HG02623 (cell line): ENCODE measurements around the gene PTGIR.
"Not testable (repeated sequence)": the region's sequence is repeated elsewhere in the genome, so short reads cannot be mapped to it uniquely, and the experiment has no call there.

ENCODE experiments used
- ATAC-seq: cut with Tn5 transposase; IDR thresholded peaks from one replicate; pipeline ENCODE4 v1.9.1; 2021; ENCODE audit warnings: moderate library complexity; ENCODE audit not compliant: unreplicated experiment

The PTGIR gene

GRCh38 chr19:46639358-46640182 lies 14.7 kb upstream of the PTGIR start:
- no peak for ATAC-seq

GRCh38 chr19:46637224-46637623 lies 12.3 kb upstream of the PTGIR start:
- ATAC-seq, result no peak

DNA sequence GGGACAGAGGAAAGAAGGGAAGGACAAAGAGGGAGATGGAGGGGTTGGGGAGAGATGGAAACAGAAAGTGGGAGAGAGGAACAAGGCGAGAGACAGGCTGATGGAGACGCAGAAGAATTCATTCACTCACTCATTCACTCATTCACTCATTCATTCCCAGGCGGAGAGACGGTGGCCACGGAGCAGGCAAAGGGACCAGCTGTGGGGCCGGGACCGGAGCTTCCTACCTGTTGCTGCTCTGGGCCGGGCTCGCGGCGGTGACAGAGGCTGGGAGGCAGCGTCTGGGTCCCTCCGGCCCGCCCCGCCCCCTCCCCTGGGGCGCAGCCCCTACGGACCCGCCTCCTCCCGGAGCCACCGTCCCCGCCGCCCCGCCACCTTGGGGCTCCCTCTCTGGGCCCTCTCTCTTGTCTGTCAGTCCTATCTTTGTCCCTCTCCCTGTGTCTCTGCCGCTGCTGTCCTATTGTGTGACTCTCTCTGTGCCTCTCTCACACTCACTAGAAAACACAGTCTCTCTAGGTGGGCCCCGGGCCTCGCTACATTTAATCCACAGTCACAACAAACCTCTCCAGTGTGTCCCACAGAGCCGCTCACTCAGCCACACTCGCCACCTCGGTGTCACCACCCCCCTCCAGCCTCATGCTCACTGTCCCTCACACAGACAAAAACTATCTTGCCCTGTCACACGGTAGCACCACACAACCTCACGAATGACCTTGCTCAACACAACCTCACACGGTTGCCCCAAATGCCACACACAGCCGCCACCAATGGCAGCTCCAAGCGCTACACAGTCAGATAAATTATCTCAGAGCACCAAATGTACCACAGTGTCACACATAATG lies 11.3 kb upstream of the PTGIR start, which contains the start of gene GNG8:
TSS of gene GNG8 (minus strand) at position 283 of the 842 bp plus-strand sequence. CDS start 1,520 bp downstream, outside the sequence.
- no peak for ATAC-seq

- no peak for ATAC-seq
These were observed 9.8 kb upstream of the PTGIR start for GRCh38 chr19:46634656-46635218.

DNA sequence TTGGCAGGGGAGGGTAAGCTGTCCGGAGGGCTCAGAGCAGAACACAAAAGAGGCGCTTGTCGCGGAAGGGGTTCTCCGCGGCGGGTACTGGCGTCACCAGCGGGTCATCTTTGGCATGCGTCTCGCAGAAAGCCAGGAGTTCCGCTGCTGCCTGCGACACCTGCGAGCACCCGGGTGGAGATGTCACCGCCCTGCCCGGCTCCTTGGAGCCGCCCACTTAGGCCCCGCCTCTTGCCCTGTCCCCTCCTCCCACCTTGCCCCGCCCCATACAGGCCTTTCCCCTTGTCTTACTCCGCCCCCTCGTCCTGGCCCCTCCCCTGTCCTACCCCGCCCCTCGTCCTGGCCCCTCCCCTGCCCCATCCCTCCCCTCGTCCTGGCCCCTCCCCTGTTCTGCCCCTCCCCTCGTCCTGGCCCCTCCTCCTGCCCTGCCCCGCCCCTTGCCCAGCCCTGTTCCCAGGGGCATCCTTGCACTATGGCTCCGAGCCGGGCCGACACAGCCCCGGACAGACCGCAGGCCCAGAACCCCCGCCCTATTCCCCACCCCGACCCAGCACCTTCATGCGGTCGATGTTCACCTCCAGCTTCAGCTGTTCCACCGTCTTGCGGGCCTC lies 9.3 kb upstream of the PTGIR start:
- no peak for ATAC-seq

GRCh38 chr19:46633130-46633529 lies 8.2 kb upstream of the PTGIR start:
- no peak for ATAC-seq

GRCh38 chr19:46631481-46631880 lies 6.6 kb upstream of the PTGIR start:
- ATAC-seq, result no peak

GRCh38 chr19:46630586-46631205 lies 5.8 kb upstream of the PTGIR start:
- no peak for ATAC-seq

- no peak for ATAC-seq
These were observed 4.7 kb upstream of the PTGIR start for GRCh38 chr19:46629546-46630025.

DNA sequence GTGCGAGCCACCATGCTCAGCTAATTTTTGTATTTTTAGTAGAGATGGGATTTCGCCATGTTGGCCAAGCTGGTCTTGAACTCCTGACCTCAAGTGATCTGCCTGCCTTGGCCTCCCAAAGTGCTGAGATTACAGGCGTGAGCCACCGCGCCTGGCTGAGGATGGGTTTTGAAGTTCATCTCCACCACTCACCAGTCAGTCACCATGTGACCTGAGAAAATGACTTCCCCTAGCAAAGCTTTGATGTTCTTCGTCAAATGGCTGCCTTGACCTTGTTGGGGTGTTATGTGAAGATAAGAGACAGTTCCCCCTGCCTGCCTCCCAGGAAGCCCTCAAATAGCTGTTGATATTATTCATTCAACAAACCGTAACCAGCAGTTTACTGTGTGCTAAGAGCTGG lies 4.1 kb upstream of the PTGIR start:
- ATAC-seq, result not testable (repeated sequence)

DNA sequence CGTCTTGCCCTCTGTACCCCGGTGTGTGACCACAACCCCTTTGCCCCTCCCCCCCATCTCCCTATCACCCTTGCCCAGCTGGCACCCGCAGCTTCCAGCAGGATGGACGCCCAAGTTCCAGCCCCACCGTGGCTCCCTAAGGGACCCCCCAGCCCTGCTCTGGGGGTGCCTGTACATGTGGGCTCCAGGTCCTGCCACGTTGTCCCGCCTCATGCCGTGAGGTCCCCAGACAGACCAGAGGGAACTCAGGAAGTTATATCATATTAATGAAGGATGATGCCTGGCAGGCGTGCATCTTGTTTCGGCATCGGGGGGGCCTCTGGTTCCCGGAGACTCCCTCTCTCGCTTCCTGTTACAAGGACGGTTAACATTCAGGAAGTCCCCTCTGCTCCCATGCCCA lies 1.6 kb upstream of the PTGIR start:
- no peak for ATAC-seq

- ATAC-seq, result no peak
These were observed 842 bp upstream of the PTGIR start for GRCh38 chr19:46625731-46626130.

GRCh38 chr19:46623915-46624502 lies 880 bp downstream of the PTGIR start:
- no peak for ATAC-seq

DNA sequence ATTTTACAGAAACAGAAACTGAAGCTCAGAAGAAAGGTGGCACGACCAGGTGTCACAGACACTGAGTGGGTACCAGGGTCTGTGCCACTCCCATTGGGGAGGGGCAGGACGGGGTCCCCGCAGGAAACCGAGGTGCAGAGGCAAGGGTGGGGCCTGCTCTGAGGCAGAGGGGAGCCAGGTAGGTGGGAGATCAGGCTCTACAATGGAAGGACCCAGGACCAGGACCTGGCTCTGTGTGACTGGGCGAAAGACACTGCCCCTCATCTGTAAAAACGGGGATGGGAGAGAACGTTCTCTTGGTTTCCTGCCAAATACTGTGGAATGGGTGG lies 2.8 kb downstream of the PTGIR start:
- ATAC-seq, result no peak

DNA sequence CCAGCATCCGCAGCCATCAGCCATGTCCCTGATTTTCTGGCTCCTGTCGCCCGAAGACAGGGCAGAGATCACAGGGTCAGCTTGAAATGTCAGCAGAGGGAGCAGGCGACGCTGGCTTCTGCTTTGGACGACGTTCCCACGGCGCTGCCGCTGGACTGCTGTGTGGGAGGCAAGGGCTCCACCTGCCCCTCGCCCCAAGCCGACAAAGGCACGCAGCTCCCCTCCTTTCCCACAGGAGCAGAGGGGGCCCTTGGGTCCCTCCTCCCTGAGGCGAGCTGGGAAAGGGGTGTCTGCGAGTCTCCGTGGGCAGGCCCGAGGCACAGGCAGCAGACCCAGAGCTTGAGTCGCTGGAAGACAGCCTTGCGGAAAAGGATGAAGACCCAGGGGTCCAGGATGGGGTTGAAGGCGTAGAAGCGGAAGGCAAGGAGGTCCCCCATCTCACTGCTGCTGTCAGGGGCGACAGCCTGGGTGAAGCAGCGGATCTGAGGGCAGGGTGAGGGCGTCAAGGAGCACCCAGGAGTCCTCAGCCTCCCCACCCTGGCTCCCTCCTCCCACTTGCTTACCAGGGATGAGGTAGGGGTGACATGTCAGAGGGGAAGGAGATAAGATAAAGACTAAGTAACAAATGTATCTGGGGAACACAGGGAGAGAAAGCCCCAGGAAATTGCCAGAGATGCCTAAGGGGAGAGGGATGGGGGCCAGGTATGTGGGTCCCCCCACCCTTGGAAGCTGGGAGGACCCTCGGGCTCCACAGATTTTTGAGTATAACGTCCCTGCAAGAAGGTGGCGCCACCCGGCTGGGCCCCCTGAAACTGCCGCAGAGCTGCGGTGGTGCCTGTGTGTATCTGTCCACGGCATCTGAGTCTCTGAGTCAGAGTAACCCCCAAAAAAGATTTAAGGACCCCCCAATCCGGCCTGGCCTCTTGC lies 3.4 kb downstream of the PTGIR start:
- ATAC-seq, result no peak

DNA sequence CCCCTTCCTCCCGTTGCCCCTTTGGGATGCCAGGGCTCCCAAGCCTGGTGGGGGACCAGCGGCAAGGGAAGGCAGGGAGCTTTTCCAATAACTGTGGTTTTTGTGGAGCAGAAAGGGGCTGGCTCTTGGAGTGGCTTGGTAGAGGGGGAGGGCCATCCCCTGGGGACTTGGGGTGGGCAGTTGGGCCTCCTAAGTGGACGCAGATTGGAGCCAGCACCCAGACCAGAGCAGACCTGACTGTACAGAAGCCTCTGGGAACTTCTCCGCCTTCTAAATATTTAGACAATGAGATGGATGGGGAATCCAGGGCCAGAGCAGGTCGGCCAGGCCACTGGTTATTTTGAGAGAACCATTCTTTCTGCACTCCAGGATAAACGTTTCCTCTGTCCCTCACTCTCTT lies 4.2 kb downstream of the PTGIR start:
- ATAC-seq, result no peak

- no peak for ATAC-seq
These were observed 4.6 kb downstream of the PTGIR start for GRCh38 chr19:46620267-46620666.

DNA sequence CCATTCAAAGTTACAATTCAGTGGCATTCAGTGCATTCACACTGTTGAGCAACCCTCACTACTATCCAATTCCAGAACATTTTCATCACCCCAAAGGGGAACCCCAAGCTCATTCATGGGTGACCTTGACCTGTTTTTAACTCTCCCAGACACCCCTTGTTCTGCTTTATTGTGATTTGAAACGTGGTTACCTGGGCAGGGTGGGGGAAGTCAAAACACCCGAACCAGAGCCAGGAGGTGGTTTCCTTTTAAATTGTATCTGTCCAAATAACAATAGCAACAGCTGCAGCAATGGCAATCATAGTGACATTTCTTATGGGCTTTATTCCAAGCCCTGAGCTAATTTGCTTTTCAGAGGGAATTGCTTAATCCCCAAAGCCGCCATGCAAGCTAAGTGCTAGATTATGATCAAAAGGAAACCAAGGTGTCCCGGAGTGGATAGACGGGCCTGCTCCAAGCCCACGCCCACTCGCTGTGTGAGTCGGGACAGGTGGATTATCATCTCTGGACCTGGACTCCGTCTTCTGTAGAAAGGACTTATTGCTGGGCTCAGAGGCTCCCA lies 6.1 kb downstream of the PTGIR start:
- no peak for ATAC-seq

DNA sequence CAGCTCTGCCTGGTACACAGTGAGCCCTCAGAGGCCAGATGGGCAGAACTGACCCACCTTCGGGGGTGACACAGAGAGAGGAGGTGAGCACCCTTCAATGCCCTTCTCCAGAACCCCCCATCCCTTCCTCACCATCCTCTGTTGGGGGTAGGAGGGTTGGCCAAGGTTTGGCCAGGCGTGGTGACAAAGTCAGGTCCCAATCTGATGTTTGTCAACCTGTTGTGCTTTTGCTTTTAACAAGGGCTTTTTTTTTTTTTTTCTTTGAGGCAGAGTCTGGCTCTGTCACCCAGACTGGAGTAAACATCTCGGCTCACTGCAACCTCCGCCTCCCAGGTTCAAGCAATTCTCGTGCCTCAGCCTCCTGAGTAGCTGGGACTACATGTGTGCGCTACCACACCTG lies 7.3 kb downstream of the PTGIR start:
- no peak for ATAC-seq
